Calu3 (cell line): Measurements from ENCODE around the gene CD14. TPM values are rescaled to one million over a fixed set of nuclear protein-coding genes. Genes with fewer than 3 reads are reported as not detected.
A peak's percentile ranks its signal among the peaks of the same experiment; 100 is the strongest.
"Not testable (repeated sequence)": the region's sequence is repeated elsewhere in the genome, so short reads cannot be mapped to it uniquely, and the experiment has no call there.

Experiments used
- BruUV-seq: library from RNA; stranded (reverse); fragments of 400-500 nt; replicated peaks from 2 replicates; lab custom pipeline; 2021; lab: Mats Ljungman, UMichigan
- CTCF ChIA-PET: fragments of 300-600 bp; sonication (Branson Sonifier 250); formaldehyde crosslinking; loops from one replicate; lab custom pipeline; 2022; ENCODE audit warnings: antibody characterized with exemption; lab: Charles Lee
- DNase-seq: peaks from one replicate; pipeline ENCODE4 v3.0.0; 2022
- H3K27ac Mint-ChIP-seq: one replicate; pipeline ENCODE4 v1.8.0; 2022; ENCODE audit warnings: mixed read lengths; ENCODE audit not compliant: unreplicated experiment
- H3K27me3 Mint-ChIP-seq: one replicate; pipeline ENCODE4 v1.8.0; 2022; ENCODE audit warnings: mixed read lengths; ENCODE audit not compliant: unreplicated experiment
- H3K36me3 Mint-ChIP-seq: one replicate; pipeline ENCODE4 v1.8.0; 2022; ENCODE audit warnings: mild to moderate bottlenecking, moderate library complexity, mixed read lengths; ENCODE audit not compliant: insufficient read depth, unreplicated experiment
- H3K4me1 Mint-ChIP-seq: one replicate; pipeline ENCODE4 v1.8.0; 2022; ENCODE audit warnings: mild to moderate bottlenecking, low read depth, mixed read lengths; ENCODE audit not compliant: unreplicated experiment
- H3K4me3 Mint-ChIP-seq: one replicate; pipeline ENCODE4 v1.8.0; 2022; ENCODE audit warnings: mild to moderate bottlenecking, low read depth, moderate library complexity, mixed read lengths; ENCODE audit not compliant: unreplicated experiment
- H3K9me3 Mint-ChIP-seq: one replicate; pipeline ENCODE4 v1.8.0; 2022; ENCODE audit warnings: low read depth, mixed read lengths; ENCODE audit not compliant: unreplicated experiment
- intact Hi-C: fragments of 100-400 bp; cut with micrococcal nuclease; formaldehyde crosslinking; loops from one replicate; pipeline ENCODE4 v1.10.0; 2022; ENCODE audit not compliant: unreplicated experiment
- total RNA-seq: library from RNA; stranded (reverse); gene quantifications from 2 replicates; pipeline ENCODE4 v1.2.3, GENCODE V29; 2022
- TF ChIP-seq, protein P1 (sequence below): fragments of 200-600 bp; IDR thresholded peaks from one replicate; pipeline ENCODE4 v1.8.0; 2022; ENCODE audit warnings: antibody characterized with exemption; ENCODE audit not compliant: unreplicated experiment

The CD14 gene
- total RNA-seq, 1 experiment from 2014 or later, result 1.1 TPM

DNA sequence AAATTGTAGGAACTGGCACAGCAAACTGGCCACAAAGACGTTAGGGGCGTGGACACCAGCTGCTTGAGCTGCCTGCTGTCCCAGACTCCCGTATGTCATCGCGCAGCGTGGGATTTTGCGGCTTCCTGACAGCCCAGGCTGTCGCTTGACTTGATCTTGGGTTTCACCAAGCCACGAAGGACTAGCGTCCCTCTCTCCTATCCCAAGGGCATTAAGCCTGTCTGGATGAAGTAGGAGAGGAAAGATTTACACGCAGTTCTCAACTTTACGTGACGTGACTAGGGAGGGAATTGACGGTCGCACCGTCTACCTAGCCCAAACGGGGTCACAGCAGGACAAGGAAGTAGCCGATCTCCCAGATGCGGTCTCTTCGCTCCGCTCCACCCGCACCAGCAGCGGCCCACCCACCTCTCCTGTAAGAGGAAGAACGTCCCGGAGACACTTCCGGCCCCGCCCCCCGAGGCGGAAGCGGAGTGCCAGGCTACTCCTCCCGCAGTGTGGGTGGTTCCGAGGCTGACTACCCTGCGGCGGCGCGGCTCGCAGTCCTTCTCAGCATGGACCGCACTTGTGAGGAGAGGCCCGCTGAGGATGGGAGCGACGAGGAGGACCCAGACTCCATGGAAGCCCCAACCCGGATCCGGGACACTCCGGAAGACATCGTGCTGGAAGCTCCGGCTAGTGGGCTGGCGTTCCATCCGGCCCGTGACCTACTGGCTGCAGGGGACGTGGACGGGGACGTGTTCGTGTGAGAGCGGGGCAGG lies 31.6 kb upstream of the CD14 start, which contains the start of gene WDR55:
Gene WDR55 (plus strand): TSS at position 546 of the 761 bp plus-strand sequence. CDS start 9 bp downstream, at position 555.
- TF ChIP-seq, protein P1, sequence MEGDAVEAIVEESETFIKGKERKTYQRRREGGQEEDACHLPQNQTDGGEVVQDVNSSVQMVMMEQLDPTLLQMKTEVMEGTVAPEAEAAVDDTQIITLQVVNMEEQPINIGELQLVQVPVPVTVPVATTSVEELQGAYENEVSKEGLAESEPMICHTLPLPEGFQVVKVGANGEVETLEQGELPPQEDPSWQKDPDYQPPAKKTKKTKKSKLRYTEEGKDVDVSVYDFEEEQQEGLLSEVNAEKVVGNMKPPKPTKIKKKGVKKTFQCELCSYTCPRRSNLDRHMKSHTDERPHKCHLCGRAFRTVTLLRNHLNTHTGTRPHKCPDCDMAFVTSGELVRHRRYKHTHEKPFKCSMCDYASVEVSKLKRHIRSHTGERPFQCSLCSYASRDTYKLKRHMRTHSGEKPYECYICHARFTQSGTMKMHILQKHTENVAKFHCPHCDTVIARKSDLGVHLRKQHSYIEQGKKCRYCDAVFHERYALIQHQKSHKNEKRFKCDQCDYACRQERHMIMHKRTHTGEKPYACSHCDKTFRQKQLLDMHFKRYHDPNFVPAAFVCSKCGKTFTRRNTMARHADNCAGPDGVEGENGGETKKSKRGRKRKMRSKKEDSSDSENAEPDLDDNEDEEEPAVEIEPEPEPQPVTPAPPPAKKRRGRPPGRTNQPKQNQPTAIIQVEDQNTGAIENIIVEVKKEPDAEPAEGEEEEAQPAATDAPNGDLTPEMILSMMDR, result no peak
- DNase-seq, result peak; percentile 98
- Mint-ChIP-seq H3K36me3 (peaks cover 74% of the 10 kb centered on the region), H3K4me1 (peaks cover 23% of the 10 kb centered on the region), H3K4me3 (peak within 1 kb of the TSS; percentile 100), H3K27me3 (no peaks in the 10 kb centered on the region), H3K27ac (peak within 1 kb of the TSS; percentile 91), H3K9me3 (peaks cover 3% of the 10 kb centered on the region)
- CTCF ChIA-PET, result interaction anchor here (1.0 to 1.7 kb wide), 2 partner anchors 17 to 54 kb away, joined by 3 to 4 read pairs; partner anchors contain the start of genes IK and NDUFA2
- intact Hi-C loops, result loop anchor here (1.0 to 2.0 kb wide), 2 partner anchors 27 to 54 kb away; partner anchors contain the start of genes HARS1 and HARS2
- BruUV-seq, result TSS peak; percentile 86

DNA sequence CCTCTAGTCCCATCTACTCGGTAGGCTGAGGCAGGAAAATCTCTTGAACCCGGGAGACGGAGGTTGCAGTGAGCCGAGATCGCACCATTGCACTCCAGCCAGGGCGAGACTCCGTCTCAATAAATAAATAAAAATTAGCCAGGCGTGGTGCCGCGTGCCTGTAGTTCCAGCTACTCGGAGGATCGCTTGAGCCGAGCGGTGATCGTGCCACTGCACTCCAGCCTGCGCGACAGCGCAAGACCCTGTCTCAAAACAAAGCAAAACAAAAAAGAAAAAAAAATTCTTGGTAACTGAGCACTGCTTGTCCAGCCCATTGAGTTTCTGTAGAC lies 31.0 kb upstream of the CD14 start:
- Mint-ChIP-seq H3K27me3 (no peaks in the 10 kb centered on the region), H3K36me3 (peaks cover 69% of the 10 kb centered on the region), H3K4me1 (peaks cover 24% of the 10 kb centered on the region), H3K4me3 (peak overlapping the region; percentile 100), H3K27ac (peak overlapping the region; percentile 91), H3K9me3 (peaks cover 3% of the 10 kb centered on the region)
- no peak for DNase-seq
- CTCF ChIA-PET, result interaction anchor here (1.7 kb wide), 1 partner anchor 17 kb away, joined by 4 read pairs; the partner anchor contains the start of genes IK and NDUFA2
- intact Hi-C loops, result loop anchor here (1.0 to 2.0 kb wide), 2 partner anchors 27 to 55 kb away; partner anchors contain the start of genes HARS1 and HARS2
- no TSS peak for BruUV-seq
- TF ChIP-seq, protein P1, result no peak

DNA sequence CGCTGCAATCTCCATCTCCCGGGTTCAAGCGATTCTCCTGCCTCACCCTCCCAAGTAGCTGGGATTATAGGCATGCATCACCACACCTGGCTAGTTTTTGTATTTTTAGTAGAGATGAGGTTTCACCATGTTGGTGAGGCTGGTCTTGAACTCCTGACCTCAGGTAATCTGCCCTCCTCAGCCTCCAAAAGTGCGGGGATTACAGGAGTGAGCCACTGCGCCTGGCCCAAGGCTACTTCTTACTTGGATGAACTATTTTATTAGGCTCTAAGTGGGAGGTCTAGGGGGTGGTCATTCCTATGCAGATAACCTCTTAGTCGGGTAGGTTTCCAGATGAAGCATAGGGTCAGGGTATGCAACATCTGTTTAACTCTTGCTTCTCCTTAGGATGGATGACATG lies 27.4 kb upstream of the CD14 start:
- H3K27ac Mint-ChIP-seq, DNase-seq, H3K4me3 Mint-ChIP-seq, H3K27me3 Mint-ChIP-seq, BruUV-seq, H3K4me1 Mint-ChIP-seq, intact Hi-C loops, H3K9me3 Mint-ChIP-seq, CTCF ChIA-PET: not testable (repeated sequence)
- peaks cover 62% of the 10 kb centered on the region for H3K36me3 Mint-ChIP-seq

DNA sequence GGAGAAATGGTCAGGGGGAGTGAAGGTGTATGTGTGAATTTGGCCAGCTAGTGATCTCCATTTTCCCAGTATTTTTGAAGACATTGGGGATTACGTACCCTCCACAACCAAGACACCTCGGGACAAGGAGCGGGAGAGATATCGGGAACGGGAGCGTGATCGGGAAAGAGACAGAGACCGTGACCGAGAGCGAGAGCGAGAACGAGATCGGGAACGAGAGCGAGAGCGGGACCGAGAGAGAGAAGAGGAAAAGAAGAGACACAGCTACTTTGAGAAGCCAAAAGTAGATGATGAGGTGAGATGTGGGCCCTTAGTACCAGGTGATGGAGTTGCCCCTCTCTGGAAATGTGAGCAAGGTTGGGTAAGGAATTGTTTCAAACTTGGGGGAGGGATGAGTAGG lies 25.9 kb upstream of the CD14 start:
- CTCF ChIA-PET, result interaction anchor here (2.2 kb wide), 1 partner anchor 11 kb away, joined by 4 read pairs; the partner anchor contains the start of genes IK and NDUFA2
- Mint-ChIP-seq H3K36me3 (peaks cover 58% of the 10 kb centered on the region), H3K27ac (no peak overlapping the region), H3K4me3 (no peak overlapping the region), H3K9me3 (no peaks in the 10 kb centered on the region), H3K27me3 (no peaks in the 10 kb centered on the region), H3K4me1 (peaks cover 7% of the 10 kb centered on the region)
- DNase-seq, result no peak
- BruUV-seq, result no TSS peak
- TF ChIP-seq, protein P1, result no peak
- intact Hi-C loops, result no loop called here
